Measurements from ENCODE around the gene OR4K1. TPM values are rescaled to one million over a fixed set of nuclear protein-coding genes. Genes with fewer than 3 reads are reported as not detected.

OR4K1 gene
- total RNA-seq, 2 experiments from 2014 or later: not detected

Other genes starting within 250 kb of the OR4K1 start
- not detected for gene OR11H2, start 217.0 kb upstream of the OR4K1 start, total RNA-seq
- gene OR4Q3, start 187.3 kb upstream of the OR4K1 start, total RNA-seq: not detected
- gene OR4M1, start 157.4 kb upstream of the OR4K1 start, total RNA-seq: not detected
- gene OR4N2, start 127.1 kb upstream of the OR4K1 start, total RNA-seq: not detected
- gene OR4K2, start 55.8 kb upstream of the OR4K1 start, total RNA-seq: not detected
- not detected for gene OR4K5, start 10.3 kb upstream of the OR4K1 start, total RNA-seq
- gene OR4K15, start 44.7 kb downstream of the OR4K1 start, total RNA-seq: not detected
- not detected for gene OR4Q2, start 71.2 kb downstream of the OR4K1 start, total RNA-seq
- not detected for gene OR4K14, start 88.4 kb downstream of the OR4K1 start, total RNA-seq
- gene OR4K13, start 105.1 kb downstream of the OR4K1 start, total RNA-seq: not detected
- not detected for gene OR4L1, start 129.1 kb downstream of the OR4K1 start, total RNA-seq
- not detected for gene OR4K17, start 179.8 kb downstream of the OR4K1 start, total RNA-seq
- not detected for gene OR4N5, start 207.9 kb downstream of the OR4K1 start, total RNA-seq

All from activated CD8-positive, alpha-beta memory T cell treated with anti-CD3 and anti-CD28 coated beads for 36 hours (primary cell).